ENCODE data around the gene OXCT2.

The OXCT2 gene

GRCh38 chr1:39762550-39763540 lies 8.3 kb downstream of the OXCT2 start:
- TF ChIP-seq CTCF (IDR thresholded peaks at IDR 0.05; ENCODE audit: borderline replicate concordance, extremely low read depth, low read length, poor library complexity, severe bottlenecking), result no peak
- no peak for TF ChIP-seq EZH2 (IDR thresholded peaks at IDR 0.05; ENCODE audit: borderline replicate concordance, low read depth, low read length, severe bottlenecking)
- Histone ChIP-seq H3K27me3 (ENCODE audit: insufficient read depth, low read length, poor library complexity) (no peaks in the 10 kb centered on the region), H3K9me3 (ENCODE audit: insufficient read depth, low read length, severe bottlenecking) (no peaks in the 10 kb centered on the region), H3K36me3 (ENCODE audit: insufficient read depth, low read length) (no peaks in the 10 kb centered on the region), H3K9ac (ENCODE audit: low read depth, low read length) (no peak overlapping the region), H2AFZ (ENCODE audit: low read depth, low read length) (no peak overlapping the region), H3K4me2 (ENCODE audit: insufficient read depth, low read length) (no peak overlapping the region), H3K27ac (ENCODE audit: low read length) (no peak overlapping the region), H4K20me1 (ENCODE audit: insufficient read depth, low read length) (no peaks in the 10 kb centered on the region), H3K79me2 (ENCODE audit: insufficient read depth, low read length) (no peaks in the 10 kb centered on the region), H3K4me3 (ENCODE audit: low read depth in 1 of 2, low read length in 2 of 2) (no peak overlapping the region), H3K4me1 (ENCODE audit: insufficient read depth, low read length) (no peaks in the 10 kb centered on the region)
- DNase-seq, result no peak
- no peak for ATAC-seq (ENCODE audit: insufficient read depth, low read depth)

GRCh38 chr1:39761557-39762260 lies 9.4 kb downstream of the OXCT2 start:
- no peak for ATAC-seq (ENCODE audit: insufficient read depth, low read depth)
- Histone ChIP-seq H3K27ac (ENCODE audit: low read length) (no peak overlapping the region), H3K9me3 (ENCODE audit: insufficient read depth, low read length, severe bottlenecking) (no peaks in the 10 kb centered on the region), H3K79me2 (ENCODE audit: insufficient read depth, low read length) (no peaks in the 10 kb centered on the region), H2AFZ (ENCODE audit: low read depth, low read length) (no peak overlapping the region), H3K4me2 (ENCODE audit: insufficient read depth, low read length) (no peak overlapping the region), H3K4me1 (ENCODE audit: insufficient read depth, low read length) (no peaks in the 10 kb centered on the region), H3K4me3 (ENCODE audit: low read depth in 1 of 2, low read length in 2 of 2) (no peak overlapping the region), H3K9ac (ENCODE audit: low read depth, low read length) (no peak overlapping the region), H3K36me3 (ENCODE audit: insufficient read depth, low read length) (peaks cover 7% of the 10 kb centered on the region; the same call in 1 of the 2 replicates), H4K20me1 (ENCODE audit: insufficient read depth, low read length) (no peaks in the 10 kb centered on the region), H3K27me3 (ENCODE audit: insufficient read depth, low read length, poor library complexity) (no peaks in the 10 kb centered on the region)
- no peak for TF ChIP-seq CTCF (IDR thresholded peaks at IDR 0.05; ENCODE audit: borderline replicate concordance, extremely low read depth, low read length, poor library complexity, severe bottlenecking)
- no peak for TF ChIP-seq EZH2 (IDR thresholded peaks at IDR 0.05; ENCODE audit: borderline replicate concordance, low read depth, low read length, severe bottlenecking)
- DNase-seq, result no peak

GRCh38 chr1:39761016-39761415 lies 10.1 kb downstream of the OXCT2 start:
- no peaks in the 10 kb centered on the region for H3K27me3 ChIP-seq (ENCODE audit: insufficient read depth, low read length, poor library complexity)
- no peaks in the 10 kb centered on the region for H3K79me2 ChIP-seq (ENCODE audit: insufficient read depth, low read length)
- H4K20me1 ChIP-seq (ENCODE audit: insufficient read depth, low read length), result no peaks in the 10 kb centered on the region
- H3K9me3 ChIP-seq (ENCODE audit: insufficient read depth, low read length, severe bottlenecking), result no peaks in the 10 kb centered on the region
- no peak overlapping the region for H3K4me3 ChIP-seq (ENCODE audit: low read depth in 1 of 2, low read length in 2 of 2)
- no peak overlapping the region for H3K4me2 ChIP-seq (ENCODE audit: insufficient read depth, low read length)
- H3K4me1 ChIP-seq (ENCODE audit: insufficient read depth, low read length), result no peaks in the 10 kb centered on the region
- ATAC-seq (ENCODE audit: insufficient read depth, low read depth), result no peak
- no peak overlapping the region for H3K9ac ChIP-seq (ENCODE audit: low read depth, low read length)
- no peak for DNase-seq
- peaks cover 7% of the 10 kb centered on the region; the same call in 1 of the 2 replicates for H3K36me3 ChIP-seq (ENCODE audit: insufficient read depth, low read length)
- TF ChIP-seq EZH2 (IDR thresholded peaks at IDR 0.05; ENCODE audit: borderline replicate concordance, low read depth, low read length, severe bottlenecking) (no peak), CTCF (IDR thresholded peaks at IDR 0.05; ENCODE audit: borderline replicate concordance, extremely low read depth, low read length, poor library complexity, severe bottlenecking) (no peak)
- H3K27ac ChIP-seq (ENCODE audit: low read length), result no peak overlapping the region
- H2AFZ ChIP-seq (ENCODE audit: low read depth, low read length), result no peak overlapping the region
